GM18499 (cell line): ENCODE data around the gene NUP133.
"Not testable (repeated sequence)": the region's sequence is repeated elsewhere in the genome, so short reads cannot be mapped to it uniquely, and the experiment has no call there.

Experiments
- ATAC-seq: cut with Tn5 transposase; IDR thresholded peaks from one replicate; pipeline ENCODE4 v1.9.1; 2021; ENCODE audit warnings: moderate number of reproducible peaks; ENCODE audit not compliant: insufficient read depth, unreplicated experiment

NUP133 gene

GRCh38 chr1:229511201-229511600 lies 3.1 kb upstream of the NUP133 start:
- not testable (repeated sequence) for ATAC-seq

DNA sequence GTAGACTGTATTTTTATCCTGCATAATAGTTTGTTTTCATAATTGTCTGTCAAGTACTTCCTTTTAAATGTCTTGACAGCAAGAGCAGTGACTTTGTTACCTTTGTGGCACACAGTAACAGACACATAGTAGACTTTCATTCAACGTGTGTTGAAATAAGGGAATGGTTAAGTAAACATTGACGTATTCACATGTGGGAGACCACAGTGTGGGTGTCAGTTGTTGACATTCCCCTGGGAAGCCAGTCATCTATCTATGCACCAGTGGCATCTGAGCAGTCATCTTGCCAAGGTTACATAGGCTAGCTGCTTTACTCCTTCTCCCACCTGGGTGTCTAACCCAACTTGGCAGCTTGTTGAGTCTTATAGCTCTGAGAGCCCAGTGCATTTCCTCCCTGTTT lies 1.4 kb upstream of the NUP133 start:
- no peak for ATAC-seq

DNA sequence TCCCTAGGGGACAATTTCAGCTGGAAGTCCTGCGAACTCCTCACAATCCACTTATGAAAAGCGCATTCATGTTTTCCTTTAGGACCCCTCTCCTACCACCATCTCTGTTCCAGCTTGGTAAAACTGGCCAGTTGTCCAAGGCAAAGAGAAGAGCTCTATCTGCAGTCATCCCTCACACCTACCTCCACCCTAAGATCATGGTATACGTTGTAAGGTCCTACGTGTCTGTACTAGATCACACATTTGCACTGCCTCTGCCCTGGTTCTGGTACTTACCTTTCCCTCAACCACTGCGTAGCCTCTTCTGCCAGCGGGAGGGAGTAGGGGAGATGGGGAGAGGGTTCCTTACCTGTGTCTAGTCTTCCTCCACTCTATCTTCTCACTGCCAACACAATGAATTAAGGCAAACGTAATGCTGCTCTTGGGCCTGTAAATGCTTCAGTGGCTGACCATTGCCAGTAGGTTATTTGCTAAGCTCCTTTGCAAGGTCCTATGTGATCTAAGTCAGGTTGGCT lies 739 bp upstream of the NUP133 start:
- ATAC-seq = no peak

GRCh38 chr1:229507502-229507901 lies 639 bp downstream of the NUP133 start:
- ATAC-seq = no peak

GRCh38 chr1:229506633-229507032 lies 1.5 kb downstream of the NUP133 start:
- ATAC-seq = no peak

DNA sequence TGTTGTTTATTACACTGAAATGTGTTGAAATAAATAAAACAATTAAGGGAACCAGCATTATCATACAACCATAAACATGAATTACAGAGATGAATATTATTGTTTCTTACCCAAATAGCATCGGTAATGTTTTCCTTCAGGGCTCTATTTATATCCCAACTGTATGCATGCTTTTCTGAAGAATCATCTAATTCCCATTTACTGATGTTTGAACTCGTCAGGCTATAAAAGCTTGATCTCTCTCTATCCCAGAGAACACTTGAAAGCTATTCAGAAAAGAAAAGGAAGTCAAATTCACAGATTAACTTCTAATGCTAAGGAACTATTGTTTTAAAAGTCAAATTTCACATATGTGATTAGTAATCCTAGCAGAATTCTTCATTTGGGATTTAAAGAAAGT lies 12.4 kb downstream of the NUP133 start:
- no peak for ATAC-seq

GRCh38 chr1:229487181-229487580 lies 21.0 kb downstream of the NUP133 start:
- ATAC-seq = no peak

GRCh38 chr1:229485318-229485717 lies 22.8 kb downstream of the NUP133 start:
- ATAC-seq = no peak

GRCh38 chr1:229482511-229482910 lies 25.6 kb downstream of the NUP133 start:
- no peak for ATAC-seq

DNA sequence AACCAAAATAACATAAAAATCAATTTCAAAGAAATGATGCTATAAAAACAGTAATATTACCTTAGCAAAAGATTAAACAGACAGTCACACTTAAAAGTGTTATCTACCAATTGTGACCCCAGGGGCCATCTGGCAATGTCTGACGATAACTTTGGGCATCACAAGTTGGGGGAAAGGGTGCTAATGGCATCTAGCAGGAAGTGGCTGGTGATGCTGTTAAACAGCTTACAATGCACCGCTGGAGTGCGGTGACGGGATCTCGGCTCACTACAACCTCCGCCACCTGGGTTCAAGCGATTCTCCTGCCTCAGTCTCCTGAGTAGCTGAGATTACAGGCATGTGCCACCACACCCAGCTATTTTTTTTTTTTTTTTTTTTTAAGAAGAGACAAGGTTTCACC lies 27.6 kb downstream of the NUP133 start:
- no peak for ATAC-seq

GRCh38 chr1:229479660-229480399 lies 28.3 kb downstream of the NUP133 start:
- ATAC-seq = peak; percentile 57

GRCh38 chr1:229478852-229479251 lies 29.3 kb downstream of the NUP133 start:
- peak; percentile 51 for ATAC-seq

GRCh38 chr1:229475859-229476258 lies 32.3 kb downstream of the NUP133 start:
- not testable (repeated sequence) for ATAC-seq

DNA sequence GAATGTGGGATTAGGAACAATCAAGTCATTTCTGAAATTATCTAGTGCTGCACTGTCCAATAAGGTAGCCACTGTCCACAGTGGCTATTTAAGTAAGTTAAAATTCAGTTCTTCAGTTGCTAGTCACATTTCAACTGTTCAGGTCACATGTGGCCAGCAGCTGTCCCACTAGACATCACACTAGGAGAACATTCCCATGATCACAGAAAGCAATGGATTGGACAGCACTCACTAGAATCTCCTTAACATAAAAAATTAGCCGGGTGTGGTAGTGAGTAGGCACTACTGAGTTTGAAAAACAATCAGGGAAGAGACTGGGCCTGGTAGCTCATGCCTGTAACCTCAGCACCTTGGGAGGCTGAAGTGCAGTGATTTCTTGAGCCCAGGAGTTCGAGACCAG lies 33.6 kb downstream of the NUP133 start:
- ATAC-seq = no peak

GRCh38 chr1:229471175-229471574 lies 37.0 kb downstream of the NUP133 start:
- ATAC-seq = no peak

DNA sequence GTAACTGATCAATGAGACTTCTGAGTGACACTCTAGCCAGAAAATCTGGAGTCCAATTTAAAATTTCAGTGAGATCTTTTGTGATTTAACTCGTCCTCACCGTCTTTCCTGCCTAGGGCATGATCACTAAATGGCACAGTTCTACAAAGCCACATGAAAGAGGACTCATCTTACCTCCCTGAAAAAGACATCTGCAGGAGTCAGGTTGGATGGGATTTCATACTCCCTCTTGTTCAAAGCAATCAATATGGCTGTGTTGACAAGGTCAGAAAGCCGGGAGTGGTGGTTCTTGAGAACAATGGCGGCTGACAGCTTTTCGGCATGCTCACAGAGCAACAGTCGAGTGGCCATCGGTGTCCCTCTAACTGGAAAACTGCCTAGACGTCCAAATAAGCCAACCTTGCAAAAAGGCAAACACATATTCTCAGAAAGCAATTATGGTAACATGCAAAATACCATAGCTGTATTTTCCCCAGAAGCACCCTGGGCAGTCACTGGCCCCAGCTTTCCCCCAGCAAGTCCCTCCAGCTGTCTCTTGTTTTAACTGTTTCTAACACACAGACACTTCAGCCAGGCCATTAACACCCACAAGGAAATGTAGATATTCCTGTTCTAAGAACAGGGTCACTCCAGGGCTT lies 37.6 kb downstream of the NUP133 start:
- no peak for ATAC-seq

GRCh38 chr1:229466887-229467286 lies 41.3 kb downstream of the NUP133 start:
- no peak for ATAC-seq

- ATAC-seq = no peak
Observed at GRCh38 chr1:229464672-229465071, 43.5 kb downstream of the NUP133 start.

DNA sequence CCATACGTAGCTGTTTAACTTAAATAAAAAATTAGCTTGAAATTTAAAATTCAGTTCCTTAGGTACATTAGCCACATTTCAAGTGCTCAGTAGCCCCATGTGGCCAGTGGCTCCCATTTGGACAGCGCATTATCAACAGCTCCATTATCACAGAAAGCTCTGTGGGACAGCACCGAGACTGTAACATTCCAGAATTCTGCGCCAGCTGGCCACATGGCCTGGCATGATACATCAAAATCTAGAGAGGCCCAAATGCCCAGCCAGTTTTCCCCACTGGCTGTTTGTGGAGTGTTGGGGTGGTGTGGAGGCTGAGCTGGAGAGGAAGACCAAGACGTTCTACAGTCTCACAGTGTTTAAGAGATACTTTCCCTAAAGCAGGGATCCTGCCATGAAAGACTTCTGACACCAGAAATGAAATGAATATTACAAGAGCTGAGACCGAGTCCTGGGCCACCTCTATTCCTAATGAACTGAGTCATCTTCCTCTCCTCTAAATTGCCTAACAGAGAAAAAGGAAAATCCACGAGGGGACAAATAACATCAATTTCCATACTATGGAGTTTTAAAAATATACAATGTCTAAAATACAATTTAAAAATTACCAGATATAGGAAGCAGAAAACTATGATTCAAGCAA lies 47.0 kb downstream of the NUP133 start:
- no peak for ATAC-seq

DNA sequence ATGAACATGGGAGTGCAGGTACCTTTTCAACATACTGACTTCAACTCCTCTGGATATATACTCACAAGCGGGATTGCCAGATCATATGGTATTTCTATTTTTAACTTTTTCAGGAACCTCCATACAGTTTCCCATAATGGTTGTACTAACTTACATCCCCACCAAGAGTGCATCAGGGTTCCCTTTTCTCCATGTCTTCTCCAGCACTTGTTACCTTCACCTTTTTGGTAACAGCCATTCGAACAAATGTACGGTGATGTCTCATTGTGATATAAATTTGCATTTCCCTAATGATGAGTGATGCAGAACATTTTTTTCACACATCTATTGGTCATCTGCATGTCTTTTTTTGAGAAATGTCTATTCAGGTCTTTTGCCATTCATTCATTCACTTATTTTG lies 48.3 kb downstream of the NUP133 start:
- ATAC-seq = no peak

- ATAC-seq = no peak
Observed at GRCh38 chr1:229457436-229457835, 50.7 kb downstream of the NUP133 start.
